DMS79 treated with DMSO at 0.1 percent for 48 hours (cell line): ENCODE results near the gene XYLT2.
A peak's percentile ranks its signal among the peaks of the same experiment; 100 is the strongest.

Source experiments
- DNase-seq: peaks from one replicate; lab custom pipeline; 2025; lab: John Stamatoyannopoulos, UW

The XYLT2 gene

DNA sequence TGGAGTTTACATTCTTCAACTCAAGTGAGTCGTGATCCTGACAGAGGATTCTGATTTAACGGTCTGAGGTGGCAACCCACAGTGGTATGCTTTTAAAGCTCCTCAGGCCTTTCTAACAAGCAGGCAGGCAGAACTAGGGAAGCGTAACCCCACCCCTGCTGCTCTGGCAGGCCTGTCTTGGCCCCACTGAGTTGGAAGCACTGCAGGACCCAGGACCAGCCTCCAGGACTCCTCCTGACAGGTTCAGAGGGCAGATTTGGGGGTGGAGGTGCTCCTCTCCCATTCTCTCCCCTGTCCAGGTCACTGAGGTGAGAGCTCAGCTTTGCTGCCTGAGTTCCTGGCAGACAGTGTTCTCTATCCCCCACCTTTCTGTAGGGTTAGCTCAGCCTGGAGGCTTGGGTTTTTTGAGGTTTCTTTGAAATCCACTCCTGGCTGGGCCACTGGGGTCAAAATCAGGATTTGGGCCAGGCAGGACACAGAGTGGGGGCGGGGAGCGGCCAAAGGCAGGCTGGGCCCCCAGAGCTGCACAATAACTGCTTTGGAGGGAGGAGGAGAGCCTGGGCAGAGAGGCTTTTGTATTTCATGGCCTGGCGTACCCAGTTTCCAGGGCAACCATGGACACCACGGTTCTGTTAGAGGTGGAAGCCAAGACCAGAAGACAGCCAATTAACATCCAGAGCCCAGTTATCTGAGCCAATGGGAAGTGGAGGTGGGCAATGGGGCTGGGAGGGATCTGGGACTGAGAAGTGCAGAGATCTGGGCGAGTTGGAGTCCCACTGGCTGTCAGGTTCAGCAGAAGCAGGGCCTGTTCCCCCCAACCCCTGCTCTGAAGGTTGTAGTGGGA, 17.5 kb downstream of the XYLT2 start:
- DNase-seq: no peak

DNA sequence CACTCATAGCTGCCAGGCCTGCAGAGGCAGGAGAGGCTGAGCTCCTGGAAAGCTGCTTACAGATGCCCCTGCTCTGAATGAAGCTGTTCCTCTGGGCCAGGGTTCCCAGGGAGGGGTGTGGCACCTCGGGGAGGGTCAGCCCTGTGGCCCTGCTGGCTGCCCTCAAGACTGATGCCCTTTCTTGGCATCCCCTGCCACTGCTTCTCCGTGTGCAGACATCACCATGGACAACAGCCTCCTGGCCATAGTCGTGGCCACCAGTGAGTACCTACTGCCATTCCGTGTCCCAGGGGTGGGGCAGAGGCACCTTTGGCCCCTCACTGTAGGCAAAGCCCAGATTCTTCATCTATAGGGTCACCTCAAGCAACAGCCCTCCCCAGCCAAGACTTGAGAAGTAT, 18.1 kb downstream of the XYLT2 start:
- no peak for DNase-seq

DNA sequence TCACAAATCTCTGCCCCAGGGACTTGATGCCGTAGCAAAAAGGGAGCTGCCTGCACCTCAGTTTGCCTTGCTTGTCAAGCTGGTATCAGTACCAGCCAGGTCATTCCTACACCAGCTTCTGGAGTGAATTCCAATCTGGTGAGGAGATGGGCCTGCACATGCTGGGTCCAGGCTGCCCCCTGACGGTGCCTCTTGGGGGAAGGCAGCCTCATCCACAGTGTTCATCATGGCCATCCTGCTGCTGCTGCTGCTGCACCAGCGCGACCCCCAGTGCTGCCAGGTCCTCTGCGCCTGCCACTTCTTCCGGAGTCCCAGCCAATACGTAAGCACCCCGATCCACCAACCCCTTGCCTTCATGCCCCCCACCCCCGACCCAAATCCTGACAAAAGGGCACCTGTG, 18.8 kb downstream of the XYLT2 start:
- no peak for DNase-seq

GRCh38 chr17:50365165-50365564, 19.2 kb downstream of the XYLT2 start:
- no peak for DNase-seq

- no peak for DNase-seq
Observed at GRCh38 chr17:50365649-50366393, 19.9 kb downstream of the XYLT2 start.

GRCh38 chr17:50367401-50367800, 21.5 kb downstream of the XYLT2 start:
- DNase-seq: no peak

- no peak for DNase-seq
Observed at GRCh38 chr17:50370052-50370451, 24.1 kb downstream of the XYLT2 start.

DNA sequence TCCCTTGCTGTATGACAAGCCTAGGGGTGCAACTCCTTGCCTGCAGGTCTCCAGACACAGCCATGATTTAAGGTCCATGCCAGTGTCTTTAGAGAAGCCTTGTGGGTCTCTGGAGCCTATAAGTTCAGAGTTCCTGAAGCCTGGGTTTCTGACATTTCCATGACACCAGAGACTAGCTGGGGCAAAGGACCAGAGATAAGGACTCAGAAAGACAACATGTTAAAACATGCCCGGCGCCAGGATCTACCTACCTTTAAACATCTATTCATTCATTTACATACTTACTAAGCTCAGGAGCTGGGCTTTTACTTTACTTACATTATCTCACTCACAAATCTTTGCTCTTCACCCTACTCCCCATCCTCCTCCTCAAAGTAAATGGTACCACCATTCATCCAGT, 25.6 kb downstream of the XYLT2 start:
- no peak for DNase-seq

- no peak for DNase-seq
Observed at GRCh38 chr17:50372222-50372757, 26.4 kb downstream of the XYLT2 start.

DNA sequence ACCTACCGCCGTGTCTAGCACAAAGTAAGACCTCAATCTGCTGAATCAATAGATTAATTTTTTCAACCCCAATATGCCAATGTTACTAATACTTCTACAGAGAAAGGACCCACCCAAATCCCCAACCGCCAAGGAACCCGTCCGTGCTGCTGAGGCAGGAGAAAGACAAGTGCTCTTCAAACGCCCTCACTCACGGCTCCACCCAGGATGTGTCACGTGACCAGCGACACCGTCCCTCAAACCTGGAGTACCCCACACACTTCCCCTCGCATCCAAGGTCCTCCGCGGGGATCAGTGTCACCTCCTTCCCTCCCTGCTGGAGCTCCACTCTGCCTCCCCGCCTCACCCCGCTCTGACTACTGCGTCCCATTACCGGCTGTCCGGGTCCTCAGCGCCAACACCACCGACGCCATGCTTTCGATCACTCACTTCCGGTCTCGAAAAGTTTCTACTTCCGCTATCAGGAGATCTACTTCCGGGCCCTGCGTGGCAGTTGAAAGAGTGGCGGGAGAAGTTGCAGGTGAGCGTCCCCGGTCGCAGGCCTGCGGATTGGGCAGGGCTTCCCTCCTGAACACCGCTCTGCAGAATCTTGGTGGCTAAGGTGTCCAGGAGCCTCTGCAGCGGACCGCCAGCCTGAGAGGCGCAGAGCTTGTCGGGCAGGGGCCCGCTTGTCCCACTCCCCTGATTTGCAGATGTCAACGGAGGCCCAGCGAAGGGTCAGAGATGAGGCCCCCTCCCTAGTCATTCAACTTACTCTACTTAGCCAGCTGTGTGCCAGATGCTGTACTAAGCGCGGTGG, 27.0 kb downstream of the XYLT2 start, which contains the start of the genes EME1 and MRPL27:
EME1 (plus strand) TSS at position 472 of the 799 bp plus-strand sequence. CDS start 1,980 bp downstream, outside the sequence.
MRPL27 (minus strand) TSS at position 427 of the 799 bp plus-strand sequence; CDS start at position 413, 14 bp downstream.
- DNase-seq: peak; percentile 97

DNA sequence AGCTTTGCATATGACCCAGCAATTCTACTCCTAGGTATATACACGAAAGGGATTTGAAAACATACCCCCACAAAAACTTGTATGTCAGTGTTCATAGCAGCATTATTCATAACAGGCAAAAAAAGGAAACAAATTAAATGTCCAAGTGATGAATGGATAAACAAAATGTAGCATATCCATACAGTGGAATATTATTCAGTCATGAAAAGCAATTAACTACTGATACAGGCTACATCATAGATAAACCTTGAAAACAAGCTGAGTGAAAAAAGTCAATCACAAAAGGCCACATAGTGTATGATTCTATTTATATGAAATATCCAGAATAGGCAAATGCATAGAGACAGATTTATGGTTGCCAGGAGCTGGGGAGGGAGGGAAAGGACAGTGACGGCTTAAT, 27.8 kb downstream of the XYLT2 start:
- no peak for DNase-seq

GRCh38 chr17:50375858-50376538, 30.1 kb downstream of the XYLT2 start:
- DNase-seq: no peak

DNA sequence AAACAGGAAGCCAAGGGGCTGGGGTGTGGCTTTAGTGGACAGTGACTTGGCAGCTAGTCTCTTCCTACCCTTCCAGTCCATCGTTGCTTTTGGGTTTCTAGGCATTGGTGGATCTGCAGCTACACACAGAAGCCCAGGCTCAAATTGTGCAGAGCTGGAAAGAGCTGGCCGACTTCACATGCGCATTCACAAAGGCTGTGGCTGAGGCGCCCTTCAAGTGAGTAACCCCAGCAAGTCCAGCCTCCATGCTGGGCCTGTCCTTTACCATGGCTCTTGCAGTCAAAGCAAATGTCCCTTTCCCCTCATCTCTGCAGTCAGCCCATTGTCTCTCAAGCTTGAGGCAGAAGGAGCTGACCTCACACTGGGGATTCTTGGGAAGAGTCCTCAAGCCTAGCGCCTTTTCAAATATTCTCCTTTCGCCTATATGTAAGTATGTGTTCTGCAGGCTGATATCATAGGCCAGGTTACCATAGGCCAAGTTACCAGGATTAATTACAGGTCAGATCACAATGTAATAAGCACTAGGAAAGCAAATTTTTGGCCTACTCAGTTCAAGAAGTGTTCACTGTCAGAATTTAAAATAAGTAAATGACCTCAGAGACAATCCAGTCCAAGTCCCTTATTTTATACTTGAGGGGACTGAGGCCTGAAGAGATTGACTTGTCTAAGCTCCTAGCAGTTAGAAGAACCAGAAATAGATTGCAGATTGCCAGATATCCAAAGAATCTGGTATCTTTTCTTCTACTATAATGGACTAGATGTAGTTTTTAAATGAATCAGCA, 33.6 kb downstream of the XYLT2 start:
- DNase-seq: no peak

- DNase-seq: no peak
Observed at GRCh38 chr17:50380369-50381259, 34.7 kb downstream of the XYLT2 start.

- no peak for DNase-seq
Observed at GRCh38 chr17:50381260-50381815, 35.4 kb downstream of the XYLT2 start.

- DNase-seq: no peak
Observed at GRCh38 chr17:50381920-50382319, 36.0 kb downstream of the XYLT2 start.

DNA sequence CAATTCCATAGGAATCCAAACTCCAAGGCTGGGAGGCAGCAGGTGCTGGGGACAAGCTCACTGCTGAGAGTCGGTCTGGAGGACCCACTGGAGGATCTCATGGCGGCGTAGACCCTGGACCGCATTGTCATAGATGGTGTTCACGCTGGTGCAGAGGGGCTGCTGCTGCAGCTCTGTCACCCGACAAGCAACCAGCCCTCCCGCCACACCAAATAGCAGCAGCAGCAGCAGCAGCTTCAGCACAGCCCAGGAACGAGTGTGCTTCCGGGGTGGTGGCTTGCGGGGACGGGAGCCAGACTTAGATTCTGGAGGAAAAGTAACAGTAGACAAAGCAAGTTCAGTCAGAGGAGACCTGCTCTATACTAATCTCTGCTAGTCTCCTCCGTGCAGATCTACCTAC, 37.0 kb downstream of the XYLT2 start:
- no peak for DNase-seq

DNA sequence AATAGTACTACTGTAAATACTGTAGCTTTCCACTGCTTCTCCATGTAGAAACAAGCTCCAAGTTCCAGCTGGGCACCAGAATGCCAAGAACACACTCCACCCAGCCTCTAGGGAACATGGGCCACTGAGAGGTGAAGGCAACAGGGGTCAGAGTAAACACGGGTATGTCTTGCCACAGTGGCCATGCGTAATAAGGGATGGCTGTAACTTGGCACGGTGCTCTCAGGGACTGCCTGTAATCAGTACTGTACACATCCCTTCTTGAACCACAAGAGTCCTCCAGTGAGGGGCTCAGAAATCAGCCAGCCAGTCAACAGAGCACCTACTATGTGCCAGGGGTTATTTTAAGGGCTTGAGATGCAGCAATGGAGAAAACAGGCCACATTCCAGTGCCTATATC, 40.6 kb downstream of the XYLT2 start:
- no peak for DNase-seq

DNA sequence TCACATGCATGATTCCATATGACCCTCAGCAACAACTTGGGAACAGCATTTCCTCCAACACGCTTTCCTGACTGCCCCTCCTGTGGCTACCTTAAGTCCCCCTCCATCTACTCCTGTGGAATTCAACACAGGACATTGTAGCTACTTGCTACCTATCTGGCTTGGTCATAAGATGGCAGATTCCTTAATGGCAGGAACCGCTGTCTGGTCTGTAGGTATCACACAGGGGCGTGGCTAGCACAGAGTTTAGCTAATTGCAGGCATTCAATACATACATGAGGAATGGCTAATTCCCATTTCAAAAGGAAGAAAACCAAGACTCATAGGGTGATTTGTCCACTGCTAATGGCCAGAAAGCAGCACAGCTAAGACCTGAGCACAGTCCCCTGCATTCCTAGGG, 42.8 kb downstream of the XYLT2 start:
- no peak for DNase-seq
